Left renal pelvis (tissue), 4 donors: Measurements from ENCODE around the gene COG1. TPM values are rescaled to one million over a fixed set of nuclear protein-coding genes. Genes with fewer than 3 reads are reported as not detected.
A peak's percentile ranks its signal among the peaks of the same experiment; 100 is the strongest.

Experiments used
- DNase-seq, 4 donors: peaks; one replicate each; pipeline ENCODE4 v3.0.0-alpha.2; 2013; ENCODE audit warnings: low read depth in 4 of 4, low spot score in 3 of 4
- polyA plus RNA-seq, 4 donors: library from polyadenylated mRNA; unstranded; fragments of 120-200 nt; gene quantifications; one replicate each; pipeline ENCODE4 v1.2.1, GENCODE V29; 2013; ENCODE audit not compliant: insufficient read length in 4 of 4

The COG1 gene
- polyA plus RNA-seq, 4 donors, result 39.7 to 70.5 (median 48.4) TPM

GRCh38 chr17:73226556-73227172 is 33.8 kb downstream of the COG1 start:
- no peak for DNase-seq

DNA sequence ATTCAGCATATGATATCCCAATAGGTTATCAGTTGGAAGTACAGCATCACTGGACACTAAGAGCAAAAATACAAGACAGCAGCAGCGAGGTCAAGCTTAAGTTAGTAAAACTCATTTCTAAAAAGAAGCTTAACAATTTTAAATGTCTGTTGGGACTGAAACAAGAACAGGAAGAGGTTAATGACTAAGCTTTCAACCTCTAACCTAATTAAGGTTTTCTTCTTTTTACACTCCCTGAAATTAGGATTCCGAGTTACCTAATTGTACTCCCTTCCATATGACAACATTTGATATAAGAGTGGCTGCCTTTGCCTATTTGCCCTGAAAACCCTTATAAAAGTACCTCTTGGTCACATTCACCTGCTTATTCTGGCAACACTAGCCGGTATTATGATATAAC is 34.5 kb downstream of the COG1 start:
- no peak for DNase-seq

DNA sequence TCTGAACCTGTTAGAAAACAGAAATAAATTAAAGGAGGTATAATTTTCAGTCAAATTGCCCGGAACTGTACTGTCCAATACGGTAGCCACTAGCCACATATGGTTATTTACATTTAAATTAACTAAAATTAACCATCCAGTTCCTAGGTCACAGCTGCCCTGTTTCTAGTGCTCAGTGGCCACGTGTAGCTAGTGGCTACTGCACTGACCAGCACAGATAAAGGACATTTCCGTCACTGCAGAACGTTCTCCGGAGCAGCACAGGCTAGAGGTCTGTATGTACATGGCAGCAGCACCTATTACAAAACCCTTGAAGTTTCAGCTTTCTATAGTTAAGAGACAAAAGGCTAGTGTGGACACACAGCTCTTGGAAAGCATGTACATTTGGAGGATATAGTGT is 35.1 kb downstream of the COG1 start:
- DNase-seq, result no peak

DNA sequence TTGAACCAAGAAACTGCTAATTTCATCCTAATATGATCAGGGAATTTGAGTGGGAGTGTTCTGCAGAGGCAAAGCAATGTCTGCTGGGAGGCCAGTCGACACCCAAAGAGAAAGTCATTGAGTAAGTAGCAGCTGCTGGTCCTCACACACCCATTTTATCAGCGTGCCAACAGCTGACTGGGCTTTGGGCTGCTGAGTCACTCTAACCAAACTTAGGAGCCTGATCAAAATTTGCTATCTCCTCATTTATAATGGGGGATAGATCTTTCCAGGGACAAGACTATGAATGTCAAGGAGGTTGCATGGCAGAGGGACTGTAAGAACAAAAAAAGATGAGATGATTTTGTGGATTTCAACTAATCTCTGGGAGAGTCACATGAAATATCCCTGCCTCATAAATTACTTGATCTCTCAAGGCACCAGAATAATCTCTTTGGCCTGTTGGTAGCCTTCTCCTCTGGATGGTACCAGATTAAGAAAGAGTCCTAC is 35.9 kb downstream of the COG1 start:
- no peak for DNase-seq

DNA sequence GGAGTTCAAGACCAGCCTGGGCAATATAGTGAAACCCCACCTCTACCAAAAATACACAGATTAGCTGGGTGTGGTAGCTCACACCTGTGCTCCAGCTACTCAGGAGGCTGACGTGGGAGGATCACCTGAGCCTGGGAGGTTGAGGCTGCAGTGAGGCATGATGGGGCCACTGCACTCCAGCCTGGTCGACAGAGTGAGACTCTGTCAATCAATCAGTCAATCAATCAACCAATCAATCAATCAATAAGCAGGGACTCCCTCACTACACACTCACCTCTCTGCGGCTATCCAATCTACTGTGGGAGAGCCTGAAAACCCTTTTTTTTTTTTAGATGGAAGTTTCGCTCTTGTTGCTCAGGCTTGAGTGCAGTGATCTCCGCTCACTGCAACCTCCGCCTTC is 37.2 kb downstream of the COG1 start:
- no peak for DNase-seq

DNA sequence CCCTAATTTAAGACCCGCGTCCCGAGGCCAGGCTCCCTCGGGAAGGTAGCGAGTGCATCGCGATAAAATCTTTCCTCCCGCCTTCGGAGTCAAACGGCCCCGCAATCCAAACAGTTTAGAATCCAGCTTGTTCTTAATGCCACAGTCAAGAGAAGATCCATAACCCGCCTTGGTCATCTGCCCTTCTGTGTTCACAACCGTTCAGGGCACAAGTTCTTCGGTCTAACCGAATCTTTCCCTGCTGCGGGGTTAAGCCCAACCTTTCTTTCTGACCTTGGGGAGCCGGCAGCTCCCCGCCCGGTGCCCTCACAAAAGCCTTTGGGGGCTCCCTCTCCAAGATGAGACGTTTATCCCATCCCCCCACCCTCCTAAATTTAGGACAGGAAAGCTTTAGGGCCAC is 38.5 kb downstream of the COG1 start:
- DNase-seq, result peak in 1 of 4 donors; percentile 10

DNA sequence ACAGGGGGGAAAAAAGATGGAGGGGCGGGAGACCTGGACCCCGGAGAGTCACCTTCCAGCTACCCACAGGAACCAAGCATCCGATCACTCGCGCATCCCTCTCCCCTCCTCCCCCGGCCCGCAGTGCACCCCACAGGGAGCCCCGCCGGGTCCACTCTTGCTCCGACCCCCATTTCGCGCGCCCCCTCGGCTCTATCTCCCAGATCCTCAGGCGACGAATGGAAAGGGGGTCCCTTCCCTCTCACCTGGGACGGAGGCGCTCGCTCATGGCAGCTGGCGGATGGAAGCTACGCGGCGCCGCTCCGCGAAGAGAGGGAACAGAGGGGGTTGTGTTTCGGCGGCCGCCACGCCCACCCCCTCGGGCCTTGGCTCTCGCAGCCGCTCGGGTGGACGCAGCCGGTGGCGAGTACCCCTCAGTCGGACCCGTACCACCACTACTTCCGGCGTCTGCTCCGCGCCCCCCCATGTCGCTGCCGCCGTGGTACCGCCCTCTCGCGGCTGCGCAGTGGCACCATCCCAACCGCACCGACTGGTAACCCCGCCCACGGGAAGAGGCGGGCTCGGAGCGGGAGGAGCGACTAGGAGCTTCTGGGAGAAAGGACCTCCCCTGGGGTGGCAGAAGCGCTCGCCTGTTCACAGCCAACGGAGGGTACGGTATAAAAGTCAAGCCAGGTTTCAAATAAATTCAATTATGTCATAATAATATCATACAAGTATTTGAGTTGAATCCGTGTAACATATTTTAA is 39.2 kb downstream of the COG1 start:
- DNase-seq, result peak; percentile 87 to 92 (median 92)

GRCh38 chr17:73232587-73233373 is 39.9 kb downstream of the COG1 start:
- DNase-seq, result no peak

DNA sequence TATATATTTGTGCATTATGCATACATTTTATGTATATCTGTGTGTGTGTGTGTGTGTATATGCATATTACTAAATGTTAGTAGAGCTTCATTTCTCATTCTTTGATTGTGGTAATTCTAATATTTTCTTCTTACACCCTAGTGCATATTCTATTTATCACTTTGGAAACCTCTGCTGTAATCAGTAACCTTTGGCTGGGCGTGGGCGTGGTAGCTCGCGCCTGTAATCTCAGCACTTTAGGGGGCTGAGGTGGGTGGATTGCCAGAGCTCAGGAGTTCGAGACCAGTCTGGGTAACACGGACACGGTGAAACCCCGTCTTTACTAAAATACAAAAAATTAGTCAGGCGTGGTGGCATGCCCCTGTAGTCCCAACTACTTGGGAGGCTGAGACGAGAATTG is 41.9 kb downstream of the COG1 start:
- no peak for DNase-seq

- DNase-seq, result no peak
Measured at GRCh38 chr17:73237714-73238113, 44.9 kb downstream of the COG1 start.

DNA sequence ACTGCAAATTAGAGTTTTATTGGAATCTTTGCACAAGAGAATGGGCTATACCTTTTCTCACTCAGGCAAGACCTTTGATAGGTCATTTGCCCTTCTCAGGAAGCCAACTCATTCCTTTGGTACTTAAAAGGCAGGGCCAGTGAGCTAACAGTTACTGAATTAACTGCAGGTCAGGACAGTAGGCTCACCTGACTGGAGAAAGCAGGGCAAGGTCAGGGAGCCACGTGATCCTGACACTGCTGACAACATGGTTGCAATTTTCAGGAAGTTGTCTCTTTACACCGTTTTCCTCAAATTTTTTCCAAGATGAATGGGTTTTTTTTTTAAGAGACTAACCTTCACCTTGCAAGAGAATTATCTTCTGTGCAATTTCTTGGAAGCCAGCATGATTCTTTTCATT is 47.7 kb downstream of the COG1 start:
- no peak for DNase-seq

- DNase-seq, result no peak
Measured at GRCh38 chr17:73247726-73248125, 54.9 kb downstream of the COG1 start.

DNA sequence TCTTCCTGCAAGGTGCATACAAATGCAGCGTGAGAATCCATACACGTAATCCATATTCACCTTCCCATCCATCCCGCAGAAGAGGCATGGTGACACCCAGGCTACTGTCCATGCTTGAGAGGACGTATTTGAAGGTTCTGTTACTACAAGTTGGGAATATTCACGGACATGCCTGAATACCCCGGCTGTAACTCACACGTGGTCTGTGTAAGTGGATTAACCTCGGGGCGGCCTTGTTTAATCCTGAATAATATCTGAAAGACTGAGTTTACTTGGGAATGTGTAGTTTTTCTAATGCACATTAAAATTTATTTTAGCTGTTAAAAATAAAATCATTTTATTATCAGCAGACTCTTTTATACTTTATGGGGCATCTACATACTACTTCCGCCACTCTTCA is 55.7 kb downstream of the COG1 start:
- DNase-seq, result no peak

DNA sequence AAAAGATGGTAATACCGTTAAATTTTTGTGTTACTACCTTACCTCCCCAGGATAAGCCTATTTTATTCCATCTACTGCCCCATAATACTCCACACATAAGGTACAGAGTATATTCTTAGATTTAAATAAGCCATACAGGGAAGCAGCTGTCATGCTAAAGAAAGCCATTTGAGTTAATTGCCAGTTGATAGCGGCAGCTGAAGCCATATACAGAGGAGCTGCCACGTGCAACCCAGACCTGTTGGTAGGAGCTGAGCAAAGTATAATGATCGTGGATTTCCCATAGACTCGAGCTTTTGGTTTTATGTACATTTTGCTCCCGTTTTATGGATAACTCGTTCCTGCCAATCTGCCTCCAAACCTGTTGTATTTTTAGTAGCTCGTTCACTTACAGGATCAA is 56.8 kb downstream of the COG1 start:
- no peak for DNase-seq

- DNase-seq, result no peak
Measured at GRCh38 chr17:73250851-73251640, 58.2 kb downstream of the COG1 start.

DNA sequence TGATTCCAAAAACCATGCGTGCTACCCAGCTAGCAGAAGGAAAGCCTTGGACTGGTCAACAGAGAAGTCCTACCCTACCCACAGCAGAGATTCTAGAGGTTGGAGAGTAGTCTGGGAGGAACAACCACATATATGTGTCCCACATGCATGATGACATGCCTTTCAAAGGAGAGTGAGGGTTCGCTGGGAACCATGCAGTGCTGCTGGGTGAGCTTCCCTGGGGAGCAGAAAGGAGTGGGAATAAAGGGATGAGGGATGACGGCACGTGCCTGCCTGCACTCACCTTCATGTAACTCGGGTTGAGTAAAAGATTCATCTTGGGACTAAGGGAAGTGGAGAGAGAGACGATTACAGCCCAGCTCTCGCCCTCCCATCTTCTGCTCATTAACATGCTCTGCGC is 59.0 kb downstream of the COG1 start:
- no peak for DNase-seq

- DNase-seq, result no peak
Measured at GRCh38 chr17:73255671-73256181, 62.9 kb downstream of the COG1 start.

GRCh38 chr17:73256220-73256619 is 63.4 kb downstream of the COG1 start:
- no peak for DNase-seq

- DNase-seq, result no peak
Measured at GRCh38 chr17:73257516-73257915, 64.7 kb downstream of the COG1 start.
